Measurements from ENCODE around the gene USF3.

Gene USF3

DNA sequence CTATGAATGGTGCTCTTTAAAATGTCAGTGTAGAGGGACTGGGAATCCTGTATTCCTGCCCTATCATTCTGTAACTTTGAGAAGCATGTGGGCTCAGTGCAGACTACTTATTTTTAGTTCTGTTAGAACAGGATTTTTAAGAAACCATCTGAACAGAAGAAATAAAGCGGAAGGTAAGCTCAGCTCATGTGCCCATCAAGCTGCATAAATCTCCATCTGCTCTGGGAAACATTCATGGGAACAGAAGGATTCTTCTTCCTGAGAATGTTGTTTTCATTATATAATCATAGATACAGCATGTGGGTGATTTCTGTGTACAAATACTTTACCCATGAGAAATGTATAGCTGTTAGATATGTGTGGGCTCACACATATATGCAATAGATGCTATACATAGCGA is 94.2 kb downstream of the USF3 start:
- no peaks in the 10 kb centered on the region for H3K27me3 ChIP-seq (ENCODE audit: control insufficient read depth in 5 of 5, insufficient read depth in 4 of 5, low read length in 5 of 5)
- no peaks in the 10 kb centered on the region for H3K36me3 ChIP-seq (ENCODE audit: control insufficient read depth in 5 of 5, insufficient read depth in 5 of 5, low read length in 5 of 5)
- no peak overlapping the region for H3K27ac ChIP-seq (ENCODE audit: low read depth, low read length)
- H3K9ac ChIP-seq (ENCODE audit: low read length in 5 of 5) = no peak overlapping the region
- no peak overlapping the region for H3K4me3 ChIP-seq (ENCODE audit: low read depth in 1 of 5, low read length in 5 of 5)
- no peaks in the 10 kb centered on the region for H3K9me3 ChIP-seq (ENCODE audit: control insufficient read depth in 5 of 5, low read length in 5 of 5)
- H3K4me1 ChIP-seq (ENCODE audit: control insufficient read depth in 5 of 5, insufficient read depth in 5 of 5, low read length in 5 of 5) = peaks cover 0 to 17% (median 4%) of the 10 kb centered on the region in 5 donors

DNA sequence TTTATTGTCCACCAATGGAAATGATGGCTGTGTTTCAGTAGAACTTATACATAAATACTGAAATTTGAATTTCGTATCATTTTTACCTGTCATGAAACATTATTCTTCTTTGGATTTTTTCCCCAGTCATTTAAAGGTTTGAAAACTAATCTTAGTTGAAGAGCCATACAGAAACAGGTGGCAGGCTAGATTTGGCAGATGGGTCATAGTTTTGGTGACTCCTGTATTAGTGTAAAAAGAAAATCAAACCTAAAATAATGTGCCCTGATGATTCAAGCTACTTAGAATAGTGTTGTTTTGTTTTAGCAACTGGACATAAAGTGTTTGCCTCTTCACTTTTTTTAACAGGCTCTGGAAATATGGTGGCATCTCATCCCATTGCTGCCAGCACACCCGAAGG is 95.2 kb downstream of the USF3 start:
- no peaks in the 10 kb centered on the region for H3K9me3 ChIP-seq (ENCODE audit: control insufficient read depth in 5 of 5, low read length in 5 of 5)
- H3K27ac ChIP-seq (ENCODE audit: low read depth, low read length) = no peak overlapping the region
- H3K4me3 ChIP-seq (ENCODE audit: low read depth in 1 of 5, low read length in 5 of 5) = no peak overlapping the region
- H3K36me3 ChIP-seq (ENCODE audit: control insufficient read depth in 5 of 5, insufficient read depth in 5 of 5, low read length in 5 of 5) = no peaks in the 10 kb centered on the region
- no peaks in the 10 kb centered on the region for H3K27me3 ChIP-seq (ENCODE audit: control insufficient read depth in 5 of 5, insufficient read depth in 4 of 5, low read length in 5 of 5)
- no peak overlapping the region for H3K9ac ChIP-seq (ENCODE audit: low read length in 5 of 5)
- H3K4me1 ChIP-seq (ENCODE audit: control insufficient read depth in 5 of 5, insufficient read depth in 5 of 5, low read length in 5 of 5) = peaks cover 0 to 17% (median 3%) of the 10 kb centered on the region in 5 donors

DNA sequence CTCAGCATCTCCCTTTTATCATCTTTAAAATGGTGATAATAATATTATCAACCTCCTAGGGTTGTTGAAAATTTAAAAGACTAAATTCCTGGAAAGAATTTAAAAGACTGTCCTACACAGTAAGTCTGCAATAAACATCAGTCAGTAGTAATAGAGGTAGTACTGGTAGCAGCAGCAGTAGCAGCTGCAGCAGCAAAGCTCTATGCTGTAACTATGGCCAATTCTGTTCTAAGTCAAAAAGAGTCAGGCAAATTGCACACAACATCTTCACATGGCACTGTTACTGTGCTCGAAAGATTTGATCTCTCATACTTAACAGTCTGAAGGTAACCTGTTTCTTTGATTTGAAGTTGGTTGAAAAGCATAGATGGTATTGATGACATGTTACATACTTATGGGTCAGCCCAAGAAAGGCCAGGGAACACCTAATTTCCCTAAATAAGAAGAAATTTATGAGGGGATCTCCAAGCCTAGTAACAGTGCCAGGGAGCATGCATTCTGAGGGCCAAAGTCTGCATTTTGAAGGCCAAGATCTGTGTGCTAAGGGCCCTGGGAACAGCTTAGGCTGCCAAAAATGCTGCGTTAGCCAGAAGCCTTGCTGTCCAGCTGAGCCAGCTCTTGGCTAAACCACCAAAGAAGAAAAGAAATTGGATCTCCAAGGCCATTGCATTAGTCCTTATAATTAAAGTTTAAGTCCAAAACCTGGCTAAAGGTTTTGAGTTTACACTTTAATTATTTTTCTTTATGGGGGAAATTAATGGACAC is 95.8 kb downstream of the USF3 start:
- Histone ChIP-seq H3K27me3 (ENCODE audit: control insufficient read depth in 5 of 5, insufficient read depth in 4 of 5, low read length in 5 of 5) (no peaks in the 10 kb centered on the region), H3K9me3 (ENCODE audit: control insufficient read depth in 5 of 5, low read length in 5 of 5) (no peaks in the 10 kb centered on the region), H3K36me3 (ENCODE audit: control insufficient read depth in 5 of 5, insufficient read depth in 5 of 5, low read length in 5 of 5) (no peaks in the 10 kb centered on the region), H3K27ac (ENCODE audit: low read depth, low read length) (no peak overlapping the region), H3K4me3 (ENCODE audit: low read depth in 1 of 5, low read length in 5 of 5) (no peak overlapping the region), H3K4me1 (ENCODE audit: control insufficient read depth in 5 of 5, insufficient read depth in 5 of 5, low read length in 5 of 5) (peaks cover 0 to 17% (median 3%) of the 10 kb centered on the region in 5 donors), H3K9ac (ENCODE audit: low read length in 5 of 5) (no peak overlapping the region)

Data from subcutaneous abdominal adipose tissue (tissue), 5 donors.